ENCODE results near the gene SALL4. TPM values are rescaled to one million over a fixed set of nuclear protein-coding genes. Genes with fewer than 3 reads are reported as not detected.

SALL4 gene
- total and polyA plus RNA-seq, 2 of the 8 experiments (the other 6 are each of a cell fraction or from before 2014, with no cell fraction given): 108 to 235 TPM

DNA sequence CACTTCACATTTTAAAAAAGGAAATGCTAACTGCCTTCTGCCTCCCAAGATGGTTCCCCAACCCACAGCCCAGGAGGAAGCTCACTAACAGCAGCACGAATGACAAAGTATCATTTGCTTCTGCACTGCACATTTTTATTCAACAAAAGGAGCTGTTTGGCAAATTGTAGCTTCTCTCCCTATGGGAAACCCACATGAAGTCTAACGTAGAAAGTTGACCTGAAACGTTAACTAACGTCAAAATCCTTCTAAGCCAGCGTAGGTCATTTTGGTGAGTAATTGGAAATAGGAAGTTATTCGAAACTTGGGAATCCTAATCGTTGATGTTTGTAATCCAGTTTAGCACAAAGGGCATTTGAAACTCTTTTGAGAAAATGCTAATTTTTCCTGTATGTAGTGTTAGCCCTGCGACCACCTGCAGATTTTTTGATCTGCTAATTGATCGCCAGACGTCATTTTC lies 2.9 kb downstream of the SALL4 start:
- Histone ChIP-seq H3K36me3 (ENCODE audit: control insufficient read depth in 2 of 4, insufficient read depth in 4 of 4, low read length in 3 of 4) (peaks cover 0 to 32% (median under 1%) of the 10 kb centered on the region in 4 experiments; a peak in 2 of 8 replicates), H2AFZ (ENCODE audit: low read length) (no peak overlapping the region), H4K20me1 (replicated peaks in 1 of 2; ENCODE audit: control insufficient read depth in 1 of 2, insufficient read depth in 2 of 2, low read length in 2 of 2) (peaks cover 19 to 21% of the 10 kb centered on the region in 2 experiments), H2BK20ac (ENCODE audit: low read length) (0 out of 2 replicates have a peak overlapping the region, but pooled peaks have one; percentile 23), H3K4me3 (ENCODE audit: extremely low read depth in 1 of 4, insufficient read depth in 2 of 4, low read depth in 3 of 4, low read length in 4 of 4) (peak overlapping the region; percentile 90 to 99 (median 94)), H4K8ac (ENCODE audit: extremely low read depth, insufficient read depth, low read length) (no peak overlapping the region), H2BK15ac (ENCODE audit: low read length) (no peak overlapping the region), H3K18ac (ENCODE audit: extremely low read depth, low read length) (peak overlapping the region; percentile 95), H4K5ac (ENCODE audit: insufficient read length, low read depth, low read length) (peak overlapping the region; percentile 83), H3K4me1 (replicated peaks in 1 of 4; ENCODE audit: control insufficient read depth in 3 of 4, insufficient read depth in 4 of 4, low read length in 3 of 4) (peaks cover 5 to 20% (median 16%) of the 10 kb centered on the region in 4 experiments), H2BK12ac (ENCODE audit: low read depth, low read length) (peak overlapping the region; percentile 51), H3K4ac (replicated peaks; ENCODE audit: insufficient read length, low read depth, low read length) (peak overlapping the region; percentile 74), H3K56ac (replicated peaks; ENCODE audit: insufficient read length, low read depth, low read length) (peak overlapping the region; percentile 91), H3K9me3 (ENCODE audit: insufficient read depth in 2 of 2, low read depth in 1 of 2, low read length in 1 of 2) (no peaks in the 10 kb centered on the region), H4K91ac (replicated peaks; ENCODE audit: insufficient read length, low read length) (peak overlapping the region; percentile 20), H2AK5ac (ENCODE audit: low read depth, low read length) (peak overlapping the region; percentile 34; the same call in 1 of the 2 replicates), H3K4me2 (ENCODE audit: insufficient read depth in 1 of 2, low read depth in 2 of 2, low read length in 2 of 2) (peak overlapping the region; percentile 71 to 99), H3K14ac (ENCODE audit: insufficient read length) (no peak overlapping the region), H3K79me1 (ENCODE audit: low read depth, low read length) (no peaks in the 10 kb centered on the region; the same call in 1 of the 2 replicates), H3K23ac (ENCODE audit: insufficient read length) (no peak overlapping the region), H2BK120ac (replicated peaks; ENCODE audit: low read depth, low read length) (peak overlapping the region; percentile 95), H2BK5ac (ENCODE audit: low read depth, low read length) (peak overlapping the region; percentile 77), H3K23me2 (ENCODE audit: low read depth, low read length) (peaks cover 10% of the 10 kb centered on the region), H3K27me3 (replicated peaks in 1 of 4; ENCODE audit: control insufficient read depth in 3 of 4, extremely low read depth in 1 of 4, insufficient read depth in 3 of 4, low read length in 3 of 4) (no peaks in the 10 kb centered on the region), H3K79me2 (ENCODE audit: control insufficient read depth in 1 of 2, insufficient read depth in 2 of 2, low read length in 2 of 2) (peaks cover 46 to 78% of the 10 kb centered on the region in 2 experiments), H3K27ac (ENCODE audit: low read depth, low read length) (peak overlapping the region; percentile 64; the same call in 1 of the 2 replicates), H3K9ac (replicated peaks in 1 of 4; ENCODE audit: extremely low read depth in 1 of 4, low read depth in 3 of 4, low read length in 3 of 4) (peak overlapping the region; percentile 75 to 97 (median 87))
- DNase-seq (ENCODE audit: low read depth in 1 of 2, low spot score in 2 of 2): no peak
- 2% methylated on average over 10 of the region's 10 CpGs; no CpG with 5 or more reads in 1 of the 2 experiments for WGBS, 2 experiments (ENCODE audit: extremely low coverage in 1 of 2, insufficient coverage in 1 of 2, insufficient read length in 1 of 2, insufficient replicate concordance in 2 of 2, low coverage in 1 of 2, low lambda C conversion rate in 2 of 2, missing lambda C conversion rate in 1 of 2)
- CTCF ChIA-PET (ENCODE audit: partially characterized antibody): interaction anchor here (0.6 to 2.5 kb wide), 30 partner anchors 11 to 310 kb away, joined by 3 to 12 read pairs (median 4); no protein-coding TSS in a partner anchor
- POLR2A ChIA-PET (ENCODE audit: partially characterized antibody): interaction anchor here (0.7 to 2.5 kb wide), 24 partner anchors 9 to 841 kb away, joined by 3 to 24 read pairs (median 5); partner anchors contain the start of genes DPM1 and MOCS3
- FAIRE-seq: peak; percentile 65
- TF ChIP-seq SIX5 (IDR thresholded peaks at IDR 0.05; ENCODE audit: low read depth, low read length) (no peak), ZNF274 (IDR thresholded peaks at IDR 0.05; ENCODE audit: borderline replicate concordance, extremely low read depth, low read length) (no peak), POU5F1 (IDR thresholded peaks at IDR 0.05; ENCODE audit: low read depth, low read length) (no peak), POLR2AphosphoS5 (IDR thresholded peaks at IDR 0.05; ENCODE audit: low read depth, low read length) (no peak), CHD1 (IDR thresholded peaks at IDR 0.05; ENCODE audit: low read depth, low read length) (0 out of 2 replicates have a peak, but pooled peaks have one; percentile 61), CBX5 (IDR thresholded peaks at IDR 0.05; ENCODE audit: low read depth, low read length) (no peak), EP300 (IDR thresholded peaks at IDR 0.05; ENCODE audit: borderline replicate concordance in 1 of 2, low read depth in 2 of 2, low read length in 2 of 2) (no peak), RNF2 (IDR thresholded peaks at IDR 0.05; ENCODE audit: borderline replicate concordance, low read depth, low read length, missing control alignments, poor library complexity, severe bottlenecking) (no peak), CBX8 (IDR thresholded peaks at IDR 0.05; ENCODE audit: borderline replicate concordance, low read depth, low read length) (no peak), POLR2A (IDR thresholded peaks at IDR 0.05; ENCODE audit: control extremely low read depth in 1 of 2, low read depth in 2 of 2, low read length in 2 of 2) (peak in 1 of 2 experiments; percentile 48; a peak in 1 of 3 replicates)
- TF ChIP-seq, protein P1, sequence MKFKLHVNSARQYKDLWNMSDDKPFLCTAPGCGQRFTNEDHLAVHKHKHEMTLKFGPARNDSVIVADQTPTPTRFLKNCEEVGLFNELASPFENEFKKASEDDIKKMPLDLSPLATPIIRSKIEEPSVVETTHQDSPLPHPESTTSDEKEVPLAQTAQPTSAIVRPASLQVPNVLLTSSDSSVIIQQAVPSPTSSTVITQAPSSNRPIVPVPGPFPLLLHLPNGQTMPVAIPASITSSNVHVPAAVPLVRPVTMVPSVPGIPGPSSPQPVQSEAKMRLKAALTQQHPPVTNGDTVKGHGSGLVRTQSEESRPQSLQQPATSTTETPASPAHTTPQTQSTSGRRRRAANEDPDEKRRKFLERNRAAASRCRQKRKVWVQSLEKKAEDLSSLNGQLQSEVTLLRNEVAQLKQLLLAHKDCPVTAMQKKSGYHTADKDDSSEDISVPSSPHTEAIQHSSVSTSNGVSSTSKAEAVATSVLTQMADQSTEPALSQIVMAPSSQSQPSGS (IDR thresholded peaks at IDR 0.05; ENCODE audit: low read length): no peak; the same call in 1 of the 2 replicates
